GM10248 (cell line): ENCODE measurements around the gene HSD11B2.

ENCODE experiments used
- CTCF ChIA-PET: fragments of 300-600 bp; sonication (Branson Sonifier 250); formaldehyde crosslinking; extraction: SDS; loops from one replicate; lab custom pipeline; 2021; ENCODE audit warnings: antibody characterized with exemption; lab: Yijun Ruan, JAX
- POLR2A ChIA-PET: fragments of 350-650 bp; sonication (Branson Sonifier 250); formaldehyde crosslinking; extraction: SDS; loops from one replicate; lab custom pipeline; 2020; ENCODE audit warnings: antibody characterized with exemption; lab: Yijun Ruan, JAX
- DNase-seq: peaks from one replicate; pipeline ENCODE4 v3.0.0; 2012; ENCODE audit errors: extremely low spot score
- TF ChIP-seq, protein P1 (sequence below): IDR thresholded peaks from 2 replicates; pipeline ENCODE4 v1.5.1; 2012; ENCODE audit warnings: mild to moderate bottlenecking, low read depth; ENCODE audit errors: extremely low read depth, missing control alignments, control extremely low read depth

HSD11B2 gene

DNA sequence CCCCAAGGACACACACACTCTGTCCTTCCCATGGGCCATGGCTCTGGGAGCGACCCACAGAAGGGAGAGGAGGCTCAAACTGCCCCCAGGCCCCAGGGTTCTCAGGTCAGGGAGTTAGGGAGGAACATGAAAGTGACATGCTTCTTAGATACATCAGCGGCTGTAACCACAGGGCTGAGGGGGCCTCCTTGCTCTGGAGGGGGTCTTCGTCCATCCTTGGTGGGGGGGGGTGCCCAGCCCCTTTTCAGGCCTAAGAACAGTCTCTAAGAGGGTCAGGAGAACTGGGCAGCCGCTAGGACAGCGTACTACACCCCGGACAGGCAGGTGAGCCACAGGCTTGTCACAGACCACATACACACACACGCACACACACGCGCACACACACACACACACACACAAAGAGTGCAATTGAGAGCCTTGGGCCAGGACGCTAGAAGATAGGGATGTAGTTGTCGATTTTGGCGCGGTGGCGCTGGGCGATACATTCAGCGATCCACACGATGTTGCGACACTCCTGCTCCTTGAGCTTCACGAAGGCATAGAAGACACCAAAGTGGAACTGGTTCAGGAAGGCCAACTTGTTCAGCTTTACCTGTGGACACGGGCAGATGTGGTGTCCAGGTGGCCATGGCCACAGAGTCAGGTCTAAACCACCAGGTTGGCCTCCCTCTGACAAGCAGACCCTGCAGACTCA is 7.3 kb downstream of the HSD11B2 start:
- POLR2A ChIA-PET: no interaction called here
- TF ChIP-seq, protein P1, sequence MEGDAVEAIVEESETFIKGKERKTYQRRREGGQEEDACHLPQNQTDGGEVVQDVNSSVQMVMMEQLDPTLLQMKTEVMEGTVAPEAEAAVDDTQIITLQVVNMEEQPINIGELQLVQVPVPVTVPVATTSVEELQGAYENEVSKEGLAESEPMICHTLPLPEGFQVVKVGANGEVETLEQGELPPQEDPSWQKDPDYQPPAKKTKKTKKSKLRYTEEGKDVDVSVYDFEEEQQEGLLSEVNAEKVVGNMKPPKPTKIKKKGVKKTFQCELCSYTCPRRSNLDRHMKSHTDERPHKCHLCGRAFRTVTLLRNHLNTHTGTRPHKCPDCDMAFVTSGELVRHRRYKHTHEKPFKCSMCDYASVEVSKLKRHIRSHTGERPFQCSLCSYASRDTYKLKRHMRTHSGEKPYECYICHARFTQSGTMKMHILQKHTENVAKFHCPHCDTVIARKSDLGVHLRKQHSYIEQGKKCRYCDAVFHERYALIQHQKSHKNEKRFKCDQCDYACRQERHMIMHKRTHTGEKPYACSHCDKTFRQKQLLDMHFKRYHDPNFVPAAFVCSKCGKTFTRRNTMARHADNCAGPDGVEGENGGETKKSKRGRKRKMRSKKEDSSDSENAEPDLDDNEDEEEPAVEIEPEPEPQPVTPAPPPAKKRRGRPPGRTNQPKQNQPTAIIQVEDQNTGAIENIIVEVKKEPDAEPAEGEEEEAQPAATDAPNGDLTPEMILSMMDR: no peak
- CTCF ChIA-PET: interaction anchor here (1.2 to 2.6 kb wide), 4 partner anchors 9 to 32 kb away, joined by 3 to 13 read pairs (median 6); no protein-coding TSS in a partner anchor
- no peak for DNase-seq

DNA sequence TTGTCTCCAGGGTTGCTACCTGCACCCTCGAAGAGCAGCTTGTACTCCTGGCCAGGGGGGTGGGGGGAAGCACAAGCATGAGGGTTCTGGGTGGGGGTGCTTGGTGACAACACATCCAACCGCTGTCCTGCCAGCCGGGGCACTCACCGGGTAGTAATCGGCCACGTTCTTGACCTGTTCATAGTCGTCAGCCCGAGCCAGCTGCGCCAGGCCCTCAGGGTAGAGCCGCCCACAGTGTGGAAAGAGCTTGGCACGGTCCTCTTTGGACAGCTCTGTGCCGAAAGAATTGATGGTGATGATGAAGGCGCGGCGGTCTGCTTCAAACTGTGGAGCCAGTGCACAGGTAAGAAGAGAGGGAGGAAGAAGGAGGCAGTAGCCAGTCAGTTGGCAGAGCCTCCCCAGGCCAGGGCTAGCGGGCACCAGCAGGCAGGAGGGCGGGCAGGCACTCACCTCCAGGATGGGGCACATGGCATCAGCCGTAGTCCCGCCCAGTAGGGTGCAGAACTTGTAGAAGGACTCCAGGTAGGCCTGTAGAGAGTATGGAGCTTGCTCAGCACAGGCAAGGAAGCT is 8.0 kb downstream of the HSD11B2 start:
- TF ChIP-seq, protein P1: no peak
- DNase-seq: no peak
- CTCF ChIA-PET: interaction anchor here (1.2 to 2.6 kb wide), 3 partner anchors 9 to 32 kb away, joined by 3 to 13 read pairs (median 7); no protein-coding TSS in a partner anchor
- POLR2A ChIA-PET: no interaction called here

DNA sequence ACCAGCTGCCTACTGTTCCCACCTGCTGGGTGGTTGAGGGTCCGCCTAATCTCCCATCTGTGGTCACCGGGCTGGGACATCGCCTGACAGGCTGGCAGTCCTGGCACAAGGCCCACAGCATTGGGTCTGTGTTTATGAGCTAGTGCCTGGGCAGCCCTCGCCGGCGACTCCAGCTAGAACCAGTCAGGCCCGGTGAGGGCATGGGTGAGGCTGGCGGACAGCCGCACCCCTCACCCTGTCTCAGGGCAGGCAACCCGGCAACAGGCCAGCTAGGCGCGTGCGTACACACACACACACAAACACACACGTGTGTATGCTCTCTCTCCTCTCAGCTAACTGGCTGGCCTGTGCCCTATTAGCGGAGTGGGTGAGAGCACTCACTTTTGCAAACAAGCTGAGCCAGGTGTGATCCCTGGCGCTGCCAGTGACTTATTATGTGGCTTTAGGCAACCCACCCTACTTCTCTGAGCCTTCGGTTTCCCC is 10.4 kb downstream of the HSD11B2 start:
- TF ChIP-seq, protein P1: no peak
- no peak for DNase-seq
- CTCF ChIA-PET: interaction anchor here (1.2 to 9.2 kb wide), 5 partner anchors 9 to 39 kb away, joined by 3 to 106 read pairs (median 3); no protein-coding TSS in a partner anchor
- POLR2A ChIA-PET: interaction anchor here (0.5 kb wide), 1 partner anchor 9 kb away, joined by 5 read pairs; no protein-coding TSS in a partner anchor

DNA sequence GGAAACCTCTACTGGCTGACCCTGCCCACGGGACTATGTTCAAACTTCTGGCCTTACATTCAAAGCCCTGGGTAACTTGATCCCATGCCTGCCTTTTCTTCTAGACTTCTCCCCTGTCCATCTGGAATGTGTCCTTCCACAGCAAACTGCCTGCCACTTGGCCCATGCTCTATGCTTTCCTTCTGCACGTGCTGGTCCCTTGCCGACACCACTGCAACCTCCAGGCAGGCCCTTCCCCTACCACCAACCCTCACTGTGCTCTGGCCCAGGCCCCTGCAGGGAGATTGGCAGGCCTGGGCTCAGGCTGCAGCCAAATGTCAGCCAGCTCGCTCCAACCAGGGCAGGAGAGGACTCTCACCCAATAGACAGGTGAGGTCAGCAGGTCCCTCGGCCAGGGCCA is 11.0 kb downstream of the HSD11B2 start:
- TF ChIP-seq, protein P1: no peak
- no peak for DNase-seq
- ChIA-PET CTCF (interaction anchor here (1.2 to 9.2 kb wide), 8 partner anchors 8 to 184 kb away, joined by 3 to 106 read pairs (median 4); no protein-coding TSS in a partner anchor), POLR2A (no interaction called here)

DNA sequence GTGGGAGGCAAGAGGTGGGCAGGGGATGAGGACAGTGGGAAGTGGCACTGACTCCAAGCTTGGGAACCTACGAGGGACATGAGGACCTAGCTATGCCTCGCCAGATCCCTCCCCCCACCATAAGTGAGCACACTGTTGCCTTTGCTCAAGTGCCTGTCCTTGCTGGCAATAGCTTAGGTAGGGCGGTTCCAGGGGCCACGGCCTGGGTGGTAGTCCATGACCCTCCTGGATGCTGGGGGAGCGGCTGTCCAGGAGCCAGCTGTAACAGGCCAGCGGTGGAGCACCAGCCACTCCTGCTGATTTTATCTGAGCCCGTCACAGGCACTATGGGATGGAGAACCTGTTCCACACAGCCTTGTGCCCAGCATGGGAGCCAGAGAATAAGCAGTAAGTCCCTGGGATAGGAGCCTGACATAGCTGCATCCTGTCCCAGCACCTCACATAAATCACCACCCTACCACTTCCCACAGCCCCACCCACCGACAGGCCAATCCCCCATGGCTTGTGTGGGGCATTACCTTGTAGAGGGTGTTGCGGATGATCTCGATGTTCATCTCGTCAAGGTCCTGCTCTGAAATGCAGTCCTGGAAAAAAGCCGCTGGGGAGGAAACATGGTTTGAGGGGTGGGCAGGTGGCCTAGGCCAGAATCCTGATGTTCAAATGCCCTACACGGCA is 11.8 kb downstream of the HSD11B2 start:
- TF ChIP-seq, protein P1: no peak
- ChIA-PET POLR2A (no interaction called here), CTCF (interaction anchor here (1.1 to 9.2 kb wide), 8 partner anchors 13 to 185 kb away, joined by 3 to 106 read pairs (median 4); partner anchors contain the start of gene PLEKHG4)
- no peak for DNase-seq

DNA sequence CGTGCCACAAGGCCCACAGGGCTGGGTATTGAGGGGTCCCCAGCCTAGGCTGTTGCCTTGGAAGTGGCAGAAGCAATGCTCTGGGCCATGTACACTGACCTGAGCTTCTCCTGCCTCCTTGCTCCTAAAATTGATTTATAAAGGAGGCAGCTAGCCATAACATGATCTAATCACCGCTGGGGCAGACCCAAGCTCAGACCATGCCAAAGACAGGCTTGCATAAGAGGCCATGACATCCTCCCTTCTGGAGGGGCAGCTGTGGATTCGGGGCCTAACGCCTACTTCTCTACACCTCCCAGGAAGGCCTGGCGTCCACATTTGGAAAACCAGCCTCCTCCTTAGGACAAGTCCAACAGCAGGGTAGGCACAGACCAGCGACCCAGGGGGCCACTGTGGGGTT is 12.3 kb downstream of the HSD11B2 start:
- TF ChIP-seq, protein P1: no peak
- ChIA-PET POLR2A (no interaction called here), CTCF (interaction anchor here (1.1 to 9.2 kb wide), 9 partner anchors 13 to 186 kb away, joined by 3 to 106 read pairs (median 4); partner anchors contain the start of gene PLEKHG4)
- no peak for DNase-seq
